Stomach (tissue), 4 donors: ENCODE results near the gene PRKAA1.

Source experiments
- EP300 ChIP-seq: sonication (generic); formaldehyde crosslinking; IDR thresholded peaks from one replicate; pipeline ENCODE4 v1.6.1; 2017; ENCODE audit warnings: antibody characterized with exemption
- POLR2A ChIP-seq, 4 donors: fragments of 450-650 bp; IDR thresholded peaks; one replicate each; pipeline ENCODE4 v1.6.1; 2016; ENCODE audit warnings: antibody characterized with exemption in 4 of 4, control low read depth in 2 of 4, mild to moderate bottlenecking in 1 of 4, moderate library complexity in 1 of 4
- TF ChIP-seq, protein P1 (sequence below), 7 experiments: fragments of 450-650 bp in 4 of 7; fragments of 200-600 bp in 3 of 7; sonication (generic) in 3 of 7; IDR thresholded peaks; one replicate each; pipeline ENCODE4 v1.5.1; 2016 to 2019; ENCODE audit warnings: antibody characterized with exemption in 7 of 7, control low read depth in 2 of 7, mild to moderate bottlenecking in 1 of 7

DNA sequence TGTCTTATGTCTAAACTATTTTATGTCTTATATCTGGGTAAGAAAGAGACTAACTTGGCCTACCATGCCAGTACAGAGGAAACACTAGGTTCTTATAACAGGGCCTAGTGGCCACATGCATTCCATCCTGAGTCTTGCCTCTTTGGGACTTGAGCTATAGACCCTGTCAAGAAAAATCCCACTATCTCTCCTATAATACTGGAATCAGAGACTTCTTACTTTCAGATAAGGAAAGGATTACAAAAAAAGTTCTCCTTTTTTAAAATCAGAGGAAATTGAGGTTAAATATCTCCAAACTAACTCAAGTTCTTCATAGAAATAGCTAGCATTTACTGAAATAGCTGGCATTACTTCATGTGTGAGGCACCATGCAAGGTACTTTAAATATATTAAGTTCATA, 84.2 kb downstream of the PRKAA1 start:
- TF ChIP-seq, protein P1, sequence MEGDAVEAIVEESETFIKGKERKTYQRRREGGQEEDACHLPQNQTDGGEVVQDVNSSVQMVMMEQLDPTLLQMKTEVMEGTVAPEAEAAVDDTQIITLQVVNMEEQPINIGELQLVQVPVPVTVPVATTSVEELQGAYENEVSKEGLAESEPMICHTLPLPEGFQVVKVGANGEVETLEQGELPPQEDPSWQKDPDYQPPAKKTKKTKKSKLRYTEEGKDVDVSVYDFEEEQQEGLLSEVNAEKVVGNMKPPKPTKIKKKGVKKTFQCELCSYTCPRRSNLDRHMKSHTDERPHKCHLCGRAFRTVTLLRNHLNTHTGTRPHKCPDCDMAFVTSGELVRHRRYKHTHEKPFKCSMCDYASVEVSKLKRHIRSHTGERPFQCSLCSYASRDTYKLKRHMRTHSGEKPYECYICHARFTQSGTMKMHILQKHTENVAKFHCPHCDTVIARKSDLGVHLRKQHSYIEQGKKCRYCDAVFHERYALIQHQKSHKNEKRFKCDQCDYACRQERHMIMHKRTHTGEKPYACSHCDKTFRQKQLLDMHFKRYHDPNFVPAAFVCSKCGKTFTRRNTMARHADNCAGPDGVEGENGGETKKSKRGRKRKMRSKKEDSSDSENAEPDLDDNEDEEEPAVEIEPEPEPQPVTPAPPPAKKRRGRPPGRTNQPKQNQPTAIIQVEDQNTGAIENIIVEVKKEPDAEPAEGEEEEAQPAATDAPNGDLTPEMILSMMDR (IDR thresholded peaks at IDR 0.05) = no peak
- TF ChIP-seq EP300 (no peak), POLR2A (IDR thresholded peaks at IDR 0.05) (no peak)
